HepG2 (cell line): Measurements from ENCODE around the gene NABP2. TPM values are rescaled to one million over a fixed set of nuclear protein-coding genes. Genes with fewer than 3 reads are reported as not detected.

Experiments
- BORCS8-MEF2B ChIP-seq: sonication (generic); formaldehyde crosslinking; IDR thresholded peaks from 2 replicates; pipeline ENCODE4 v1.8.0; 2022; ENCODE audit warnings: mild to moderate bottlenecking, missing genetic modification reagents
- CEBPB ChIP-seq: IDR thresholded peaks from 2 replicates; pipeline ENCODE4 v1.6.1; 2011; ENCODE audit warnings: low read depth, low read length, improper control_type of control experiment, borderline replicate concordance
- DNMT3B ChIP-seq: conservative IDR thresholded peaks from 2 replicates; pipeline ENCODE4 v1.6.1; 2016; ENCODE audit warnings: missing biosample characterization, control low read depth
- FOSL2 ChIP-seq: sonication (generic); formaldehyde crosslinking; IDR thresholded peaks from 2 replicates; pipeline ENCODE4 v1.4.0; 2020; ENCODE audit warnings: missing genetic modification reagents
- FOXA3 ChIP-seq: IDR thresholded peaks from 2 replicates; pipeline ENCODE4 v1.6.1; 2016; ENCODE audit warnings: missing genetic modification reagents, missing compliant biosample characterization
- GPN1 ChIP-seq: sonication (generic); formaldehyde crosslinking; IDR thresholded peaks from 2 replicates; pipeline ENCODE4 v1.5.1; 2020; ENCODE audit warnings: missing genetic modification reagents, borderline replicate concordance
- KDM2A ChIP-seq: sonication (generic); formaldehyde crosslinking; IDR thresholded peaks from 2 replicates; pipeline ENCODE4 v1.4.0; 2020; ENCODE audit warnings: low read depth, missing genetic modification reagents, borderline replicate concordance
- MED13 ChIP-seq: sonication (generic); formaldehyde crosslinking; IDR thresholded peaks from 2 replicates; pipeline ENCODE4 v1.5.0; 2020; ENCODE audit warnings: missing genetic modification reagents
- NFYB ChIP-seq: sonication (generic); formaldehyde crosslinking; IDR thresholded peaks from 2 replicates; pipeline ENCODE4 v1.4.0; 2020; ENCODE audit warnings: missing genetic modification reagents
- PAX8 ChIP-seq: sonication (generic); formaldehyde crosslinking; IDR thresholded peaks from 2 replicates; pipeline ENCODE4 v1.8.0; 2022; ENCODE audit warnings: mild to moderate bottlenecking, missing genetic modification reagents, borderline replicate concordance
- PCBP2 ChIP-seq: fragments of 200-400 bp; formaldehyde crosslinking; optimal IDR thresholded peaks from 2 replicates; pipeline ENCODE3; 2018; ENCODE audit warnings: low read length, low read depth; ENCODE audit not compliant: poor library complexity, severe bottlenecking
- PITX1 ChIP-seq: sonication (generic); formaldehyde crosslinking; IDR thresholded peaks from 2 replicates; pipeline ENCODE4 v1.5.1; 2020; ENCODE audit warnings: mild to moderate bottlenecking, missing genetic modification reagents
- REPIN1 ChIP-seq: sonication (generic); formaldehyde crosslinking; IDR thresholded peaks from 2 replicates; pipeline ENCODE4 v1.8.0; 2022; ENCODE audit warnings: missing genetic modification reagents, low read depth, mild to moderate bottlenecking, borderline replicate concordance
- RFXANK ChIP-seq: IDR thresholded peaks from 2 replicates; pipeline ENCODE4 v1.6.1; 2016
- SALL2 ChIP-seq: sonication (generic); formaldehyde crosslinking; IDR thresholded peaks from 2 replicates; pipeline ENCODE4 v1.8.1; 2023; ENCODE audit warnings: mild to moderate bottlenecking, missing genetic modification reagents, inconsistent platforms
- SSRP1 ChIP-seq: IDR thresholded peaks from 2 replicates; pipeline ENCODE4 v1.6.1; 2016; ENCODE audit warnings: control low read depth
- THAP11 ChIP-seq: IDR thresholded peaks from 2 replicates; pipeline ENCODE4 v1.6.1; 2016; ENCODE audit warnings: missing biosample characterization, missing genetic modification reagents
- ZKSCAN5 ChIP-seq: sonication (generic); formaldehyde crosslinking; IDR thresholded peaks from 2 replicates; pipeline ENCODE4 v1.5.1; 2020; ENCODE audit warnings: mild to moderate bottlenecking, missing genetic modification reagents
- ZNF138 ChIP-seq: sonication (generic); formaldehyde crosslinking; IDR thresholded peaks from 2 replicates; pipeline ENCODE4 v1.5.0; 2020; ENCODE audit warnings: mild to moderate bottlenecking, low read depth, missing genetic modification reagents
- ZNF230 ChIP-seq: sonication (generic); formaldehyde crosslinking; IDR thresholded peaks from 2 replicates; pipeline ENCODE4 v1.4.0; 2020; ENCODE audit warnings: mild to moderate bottlenecking, missing genetic modification reagents
- ZNF232 ChIP-seq: sonication (generic); formaldehyde crosslinking; IDR thresholded peaks from 2 replicates; pipeline ENCODE4 v1.4.0; 2020; ENCODE audit warnings: missing genetic modification reagents, borderline replicate concordance
- ZNF441 ChIP-seq: sonication (generic); formaldehyde crosslinking; IDR thresholded peaks from 2 replicates; pipeline ENCODE4 v1.7.0; 2021; ENCODE audit warnings: missing genetic modification reagents, borderline replicate concordance
- ZNF510 ChIP-seq: sonication (generic); formaldehyde crosslinking; IDR thresholded peaks from 2 replicates; pipeline ENCODE4 v1.4.0; 2020; ENCODE audit warnings: low read depth, mild to moderate bottlenecking, missing genetic modification reagents
- polyA plus RNA-seq, 8 experiments: library from polyadenylated mRNA; depleted of rRNA in 3 of 8; stranded (reverse) in 7 of 8; unstranded in 1 of 8; fragments of >200 nt; fragmentation: Illumina TruSeq in 4 of 8; extraction: Trizol in 4 of 8; gene quantifications; 2 replicates each; pipeline versions ENCODE4 v1.2.1 to v1.2.3, GENCODE V29; 2011 to 2016; ENCODE audit warnings: low read depth in 4 of 8, missing spikeins in 1 of 8, mixed read lengths in 1 of 8; ENCODE audit not compliant: insufficient read depth in 1 of 8
- total RNA-seq, 5 experiments: library from RNA; depleted of rRNA; stranded (reverse); fragments of >200 nt; fragmentation: Illumina TruSeq; extraction: Trizol; gene quantifications; 2 replicates each; pipeline ENCODE4 v1.2.3, GENCODE V29; 2016; ENCODE audit warnings: low read depth in 1 of 5
- TF ChIP-seq, protein P1 (sequence below): sonication (generic); formaldehyde crosslinking; IDR thresholded peaks from 2 replicates; pipeline ENCODE4 v1.8.0; 2022; ENCODE audit warnings: mild to moderate bottlenecking, missing genetic modification reagents, moderate library complexity
- TF ChIP-seq, protein P2 (sequence below): sonication (generic); formaldehyde crosslinking; IDR thresholded peaks from 2 replicates; pipeline ENCODE4 v1.4.0; 2020; ENCODE audit warnings: mild to moderate bottlenecking, missing genetic modification reagents
- TF ChIP-seq, protein P3 (sequence below): IDR thresholded peaks from 2 replicates; pipeline ENCODE4 v1.6.1; 2016; ENCODE audit warnings: missing compliant biosample characterization, missing genetic modification reagents, borderline replicate concordance
- TF ChIP-seq, protein P4 (sequence below): sonication (generic); formaldehyde crosslinking; IDR thresholded peaks from 2 replicates; pipeline ENCODE4 v1.4.0; 2020; ENCODE audit warnings: missing genetic modification reagents, mild to moderate bottlenecking, borderline replicate concordance

The NABP2 gene
- total and polyA plus RNA-seq, 2 of the 13 experiments (the other 11 are each of a cell fraction or from before 2014, with no cell fraction given), result 33.2 to 35.5 TPM

DNA sequence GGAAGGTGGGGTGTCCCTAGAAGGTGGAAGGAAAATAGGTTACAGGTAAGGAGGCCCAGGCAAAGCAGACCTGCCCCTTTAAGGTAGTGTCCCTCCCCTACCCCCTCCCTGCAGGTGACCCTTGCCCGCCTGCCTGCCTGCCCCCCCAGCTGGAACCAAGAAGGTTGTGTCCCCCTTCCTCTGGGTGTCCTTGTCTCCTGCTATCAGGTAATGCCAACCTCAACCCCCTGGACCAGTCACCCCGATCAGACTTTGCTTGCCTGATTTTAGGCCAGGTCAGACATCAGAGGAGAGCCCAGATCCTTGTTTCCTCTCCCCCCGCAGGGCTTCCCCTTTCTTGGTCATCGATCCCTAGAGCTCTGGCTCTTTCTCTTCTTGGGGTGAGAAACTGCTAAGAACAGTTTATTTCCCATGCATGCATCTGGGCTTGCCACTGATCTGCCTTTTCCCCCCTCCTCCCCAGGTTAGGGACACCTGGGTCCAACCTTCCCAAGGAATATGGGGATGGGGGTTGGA, 5.8 kb downstream of the NABP2 start, which contains the start of gene SLC39A5 (continued):
- TF ChIP-seq, protein P1, sequence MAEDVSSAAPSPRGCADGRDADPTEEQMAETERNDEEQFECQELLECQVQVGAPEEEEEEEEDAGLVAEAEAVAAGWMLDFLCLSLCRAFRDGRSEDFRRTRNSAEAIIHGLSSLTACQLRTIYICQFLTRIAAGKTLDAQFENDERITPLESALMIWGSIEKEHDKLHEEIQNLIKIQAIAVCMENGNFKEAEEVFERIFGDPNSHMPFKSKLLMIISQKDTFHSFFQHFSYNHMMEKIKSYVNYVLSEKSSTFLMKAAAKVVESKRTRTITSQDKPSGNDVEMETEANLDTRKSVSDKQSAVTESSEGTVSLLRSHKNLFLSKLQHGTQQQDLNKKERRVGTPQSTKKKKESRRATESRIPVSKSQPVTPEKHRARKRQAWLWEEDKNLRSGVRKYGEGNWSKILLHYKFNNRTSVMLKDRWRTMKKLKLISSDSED (CRISPR knock-in tag), result no peak
- TF ChIP-seq PAX8 (CRISPR knock-in tag) (no peak), CEBPB (no peak), FOSL2 (CRISPR knock-in tag) (no peak), ZNF232 (CRISPR knock-in tag) (no peak), ZNF138 (no peak), MED13 (CRISPR knock-in tag) (no peak), BORCS8-MEF2B (CRISPR knock-in tag) (no peak), RFXANK (no peak), PITX1 (CRISPR knock-in tag) (no peak), KDM2A (0 out of 2 replicates have a peak, but pooled peaks have one; percentile 2), SSRP1 (CRISPR knock-in tag) (no peak; the same call in 1 of the 2 replicates), NFYB (CRISPR knock-in tag) (no peak), PCBP2 (peak; percentile 20), ZNF441 (CRISPR knock-in tag) (no peak), ZKSCAN5 (CRISPR knock-in tag) (no peak), DNMT3B (CRISPR knock-in tag) (no peak), ZNF510 (CRISPR knock-in tag) (no peak), THAP11 (no peak), ZNF230 (no peak), REPIN1 (CRISPR knock-in tag) (no peak), FOXA3 (CRISPR knock-in tag) (no peak), SALL2 (no peak), GPN1 (CRISPR knock-in tag) (no peak)
- TF ChIP-seq, protein P2, sequence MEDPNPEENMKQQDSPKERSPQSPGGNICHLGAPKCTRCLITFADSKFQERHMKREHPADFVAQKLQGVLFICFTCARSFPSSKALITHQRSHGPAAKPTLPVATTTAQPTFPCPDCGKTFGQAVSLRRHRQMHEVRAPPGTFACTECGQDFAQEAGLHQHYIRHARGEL (CRISPR knock-in tag), result no peak
- TF ChIP-seq, protein P3, sequence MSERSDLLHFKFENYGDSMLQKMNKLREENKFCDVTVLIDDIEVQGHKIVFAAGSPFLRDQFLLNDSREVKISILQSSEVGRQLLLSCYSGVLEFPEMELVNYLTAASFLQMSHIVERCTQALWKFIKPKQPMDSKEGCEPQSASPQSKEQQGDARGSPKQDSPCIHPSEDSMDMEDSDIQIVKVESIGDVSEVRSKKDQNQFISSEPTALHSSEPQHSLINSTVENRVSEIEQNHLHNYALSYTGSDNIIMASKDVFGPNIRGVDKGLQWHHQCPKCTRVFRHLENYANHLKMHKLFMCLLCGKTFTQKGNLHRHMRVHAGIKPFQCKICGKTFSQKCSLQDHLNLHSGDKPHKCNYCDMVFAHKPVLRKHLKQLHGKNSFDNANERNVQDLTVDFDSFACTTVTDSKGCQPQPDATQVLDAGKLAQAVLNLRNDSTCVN (CRISPR knock-in tag), result no peak
- TF ChIP-seq, protein P4, sequence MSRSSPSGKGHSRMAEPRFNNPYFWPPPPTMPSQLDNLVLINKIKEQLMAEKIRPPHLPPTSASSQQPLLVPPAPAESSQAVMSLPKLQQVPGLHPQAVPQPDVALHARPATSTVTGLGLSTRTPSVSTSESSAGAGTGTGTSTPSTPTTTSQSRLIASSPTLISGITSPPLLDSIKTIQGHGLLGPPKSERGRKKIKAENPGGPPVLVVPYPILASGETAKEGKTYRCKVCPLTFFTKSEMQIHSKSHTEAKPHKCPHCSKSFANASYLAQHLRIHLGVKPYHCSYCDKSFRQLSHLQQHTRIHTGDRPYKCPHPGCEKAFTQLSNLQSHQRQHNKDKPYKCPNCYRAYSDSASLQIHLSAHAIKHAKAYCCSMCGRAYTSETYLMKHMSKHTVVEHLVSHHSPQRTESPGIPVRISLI (CRISPR knock-in tag), result no peak
